ENCODE data around the gene SPESP1. TPM values are rescaled to one million over a fixed set of nuclear protein-coding genes. Genes with fewer than 3 reads are reported as not detected.

Gene SPESP1
- total and polyA plus RNA-seq, 2 experiments from 2014 or later: not detected

DNA sequence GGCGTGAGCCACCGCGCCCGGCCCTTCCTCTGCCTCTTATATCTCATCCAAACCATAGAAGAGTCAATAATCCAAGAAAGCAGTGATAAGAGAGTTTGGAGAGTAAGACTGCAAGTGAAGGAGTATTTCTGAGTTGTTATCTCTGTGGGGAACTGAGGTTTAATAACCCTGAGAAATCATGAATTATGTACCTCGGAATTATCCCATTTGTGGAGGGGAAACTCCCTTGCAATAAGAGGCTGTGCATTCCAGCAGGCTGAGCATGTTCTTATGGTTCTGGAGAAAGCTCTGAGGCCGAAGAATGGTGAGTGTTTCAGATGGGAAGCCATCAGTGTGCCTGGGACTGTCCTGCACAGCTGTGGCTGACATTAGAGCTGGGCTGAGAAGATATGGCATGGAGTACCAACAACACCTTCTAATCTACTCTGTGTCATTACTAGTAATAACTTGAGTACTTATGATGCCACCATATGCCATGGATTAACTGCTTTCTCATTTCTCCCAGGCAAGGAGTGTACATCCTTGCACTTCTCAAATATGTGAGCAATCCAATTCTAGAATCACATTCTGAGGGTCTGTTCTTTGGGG lies 52.7 kb downstream of the SPESP1 start (continued):
- TF ChIP-seq, protein P1, sequence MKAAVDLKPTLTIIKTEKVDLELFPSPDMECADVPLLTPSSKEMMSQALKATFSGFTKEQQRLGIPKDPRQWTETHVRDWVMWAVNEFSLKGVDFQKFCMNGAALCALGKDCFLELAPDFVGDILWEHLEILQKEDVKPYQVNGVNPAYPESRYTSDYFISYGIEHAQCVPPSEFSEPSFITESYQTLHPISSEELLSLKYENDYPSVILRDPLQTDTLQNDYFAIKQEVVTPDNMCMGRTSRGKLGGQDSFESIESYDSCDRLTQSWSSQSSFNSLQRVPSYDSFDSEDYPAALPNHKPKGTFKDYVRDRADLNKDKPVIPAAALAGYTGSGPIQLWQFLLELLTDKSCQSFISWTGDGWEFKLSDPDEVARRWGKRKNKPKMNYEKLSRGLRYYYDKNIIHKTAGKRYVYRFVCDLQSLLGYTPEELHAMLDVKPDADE (IDR thresholded peaks at IDR 0.05): no peak
- TF ChIP-seq EZH2phosphoT487 (IDR thresholded peaks at IDR 0.05; ENCODE audit: unreplicated experiment): no peak
- no peak for TF ChIP-seq CREB1 (CRISPR knock-in tag; IDR thresholded peaks at IDR 0.05; ENCODE audit: low read depth)
- TF ChIP-seq POLR2AphosphoS5 (IDR thresholded peaks at IDR 0.05; ENCODE audit: low read depth): no peak
- TF ChIP-seq STAT1 (IDR thresholded peaks at IDR 0.05; ENCODE audit: unreplicated experiment): no peak
- TF ChIP-seq, protein P2, sequence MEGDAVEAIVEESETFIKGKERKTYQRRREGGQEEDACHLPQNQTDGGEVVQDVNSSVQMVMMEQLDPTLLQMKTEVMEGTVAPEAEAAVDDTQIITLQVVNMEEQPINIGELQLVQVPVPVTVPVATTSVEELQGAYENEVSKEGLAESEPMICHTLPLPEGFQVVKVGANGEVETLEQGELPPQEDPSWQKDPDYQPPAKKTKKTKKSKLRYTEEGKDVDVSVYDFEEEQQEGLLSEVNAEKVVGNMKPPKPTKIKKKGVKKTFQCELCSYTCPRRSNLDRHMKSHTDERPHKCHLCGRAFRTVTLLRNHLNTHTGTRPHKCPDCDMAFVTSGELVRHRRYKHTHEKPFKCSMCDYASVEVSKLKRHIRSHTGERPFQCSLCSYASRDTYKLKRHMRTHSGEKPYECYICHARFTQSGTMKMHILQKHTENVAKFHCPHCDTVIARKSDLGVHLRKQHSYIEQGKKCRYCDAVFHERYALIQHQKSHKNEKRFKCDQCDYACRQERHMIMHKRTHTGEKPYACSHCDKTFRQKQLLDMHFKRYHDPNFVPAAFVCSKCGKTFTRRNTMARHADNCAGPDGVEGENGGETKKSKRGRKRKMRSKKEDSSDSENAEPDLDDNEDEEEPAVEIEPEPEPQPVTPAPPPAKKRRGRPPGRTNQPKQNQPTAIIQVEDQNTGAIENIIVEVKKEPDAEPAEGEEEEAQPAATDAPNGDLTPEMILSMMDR (conservative IDR thresholded peaks at IDR 0.05; ENCODE audit: low read depth in 2 of 2): no peak
- TF ChIP-seq, protein P3, sequence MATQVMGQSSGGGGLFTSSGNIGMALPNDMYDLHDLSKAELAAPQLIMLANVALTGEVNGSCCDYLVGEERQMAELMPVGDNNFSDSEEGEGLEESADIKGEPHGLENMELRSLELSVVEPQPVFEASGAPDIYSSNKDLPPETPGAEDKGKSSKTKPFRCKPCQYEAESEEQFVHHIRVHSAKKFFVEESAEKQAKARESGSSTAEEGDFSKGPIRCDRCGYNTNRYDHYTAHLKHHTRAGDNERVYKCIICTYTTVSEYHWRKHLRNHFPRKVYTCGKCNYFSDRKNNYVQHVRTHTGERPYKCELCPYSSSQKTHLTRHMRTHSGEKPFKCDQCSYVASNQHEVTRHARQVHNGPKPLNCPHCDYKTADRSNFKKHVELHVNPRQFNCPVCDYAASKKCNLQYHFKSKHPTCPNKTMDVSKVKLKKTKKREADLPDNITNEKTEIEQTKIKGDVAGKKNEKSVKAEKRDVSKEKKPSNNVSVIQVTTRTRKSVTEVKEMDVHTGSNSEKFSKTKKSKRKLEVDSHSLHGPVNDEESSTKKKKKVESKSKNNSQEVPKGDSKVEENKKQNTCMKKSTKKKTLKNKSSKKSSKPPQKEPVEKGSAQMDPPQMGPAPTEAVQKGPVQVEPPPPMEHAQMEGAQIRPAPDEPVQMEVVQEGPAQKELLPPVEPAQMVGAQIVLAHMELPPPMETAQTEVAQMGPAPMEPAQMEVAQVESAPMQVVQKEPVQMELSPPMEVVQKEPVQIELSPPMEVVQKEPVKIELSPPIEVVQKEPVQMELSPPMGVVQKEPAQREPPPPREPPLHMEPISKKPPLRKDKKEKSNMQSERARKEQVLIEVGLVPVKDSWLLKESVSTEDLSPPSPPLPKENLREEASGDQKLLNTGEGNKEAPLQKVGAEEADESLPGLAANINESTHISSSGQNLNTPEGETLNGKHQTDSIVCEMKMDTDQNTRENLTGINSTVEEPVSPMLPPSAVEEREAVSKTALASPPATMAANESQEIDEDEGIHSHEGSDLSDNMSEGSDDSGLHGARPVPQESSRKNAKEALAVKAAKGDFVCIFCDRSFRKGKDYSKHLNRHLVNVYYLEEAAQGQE (IDR thresholded peaks at IDR 0.05; ENCODE audit: unreplicated experiment): no peak
- TF ChIP-seq EZH2 (IDR thresholded peaks at IDR 0.05; ENCODE audit: low read depth, unreplicated experiment): no peak

DNA sequence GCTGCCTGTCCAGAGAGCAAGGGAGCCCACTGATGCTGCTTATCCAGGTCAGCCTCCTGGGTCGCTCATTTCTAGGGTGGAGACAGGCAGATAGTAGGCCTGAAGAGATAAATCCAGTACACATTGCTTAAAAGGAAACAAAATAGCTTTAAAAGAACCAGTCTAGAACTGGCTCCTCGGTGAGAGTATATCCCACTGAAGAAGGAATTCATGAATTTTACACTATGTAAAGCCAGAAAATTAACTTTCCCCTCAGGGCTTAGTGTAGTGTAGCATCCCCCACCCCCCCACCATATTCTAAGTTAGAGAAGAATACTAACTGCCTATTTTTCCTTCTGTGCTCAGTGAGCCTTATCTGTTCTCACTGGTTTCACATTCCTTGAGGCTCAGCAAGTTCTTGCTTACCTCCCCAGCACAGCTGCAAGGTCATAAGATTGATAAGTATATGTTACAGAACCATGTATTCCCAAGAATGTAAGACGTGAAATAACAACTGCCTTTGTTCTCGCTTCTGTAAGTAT lies 53.7 kb downstream of the SPESP1 start:
- Histone ChIP-seq H3K27ac (ENCODE audit: low read depth) (no peak overlapping the region), H3K36me3 (ENCODE audit: insufficient read depth) (no peaks in the 10 kb centered on the region; the same call in 1 of the 2 replicates), H2AFZ (no peak overlapping the region), H3F3A (replicated peaks; ENCODE audit: low read depth) (no peaks in the 10 kb centered on the region), H3K27me3 (ENCODE audit: insufficient read depth) (no peaks in the 10 kb centered on the region), H3K4me2 (no peak overlapping the region), H4K20me1 (replicated peaks; ENCODE audit: insufficient read depth) (no peaks in the 10 kb centered on the region), H3K9me2 (ENCODE audit: insufficient read depth) (no peaks in the 10 kb centered on the region), H3K4me3 (no peak overlapping the region), H3K4me1 (ENCODE audit: insufficient read depth) (no peaks in the 10 kb centered on the region), H3K79me2 (replicated peaks; ENCODE audit: insufficient read depth) (no peaks in the 10 kb centered on the region)
- H3K27me3 Mint-ChIP-seq (ENCODE audit: insufficient read depth, low read depth, poor library complexity): peaks cover 4% of the 10 kb centered on the region
- no peak overlapping the region for H3K27ac Mint-ChIP-seq
- no peak overlapping the region for H3K4me3 Mint-ChIP-seq
- DNase-seq (ENCODE audit: low spot score): no peak
- H3K9me3 Mint-ChIP-seq: peaks cover 19% of the 10 kb centered on the region
- ATAC-seq: no peak
- peaks cover 12% of the 10 kb centered on the region for H3K36me3 Mint-ChIP-seq (ENCODE audit: low read depth)
- no peaks in the 10 kb centered on the region for H3K4me1 Mint-ChIP-seq
- TF ChIP-seq ZNF114 (CRISPR knock-in tag; IDR thresholded peaks at IDR 0.05) (no peak), ZNF331 (CRISPR knock-in tag; IDR thresholded peaks at IDR 0.05; ENCODE audit: low read depth) (no peak), NANOG (IDR thresholded peaks at IDR 0.05; ENCODE audit: borderline replicate concordance) (no peak), JUNB (IDR thresholded peaks at IDR 0.05; ENCODE audit: unreplicated experiment) (no peak)
- TF ChIP-seq, protein P2 (conservative IDR thresholded peaks at IDR 0.05; ENCODE audit: low read depth in 2 of 2): no peak

Measured in GM23338 (cell line).